GM18499 (cell line): ENCODE measurements around the gene ADAMTSL1.

ENCODE experiments used
- ATAC-seq: cut with Tn5 transposase; IDR thresholded peaks from one replicate; pipeline ENCODE4 v1.9.1; 2021; ENCODE audit warnings: moderate number of reproducible peaks; ENCODE audit not compliant: insufficient read depth, unreplicated experiment

ADAMTSL1 gene, protein sequence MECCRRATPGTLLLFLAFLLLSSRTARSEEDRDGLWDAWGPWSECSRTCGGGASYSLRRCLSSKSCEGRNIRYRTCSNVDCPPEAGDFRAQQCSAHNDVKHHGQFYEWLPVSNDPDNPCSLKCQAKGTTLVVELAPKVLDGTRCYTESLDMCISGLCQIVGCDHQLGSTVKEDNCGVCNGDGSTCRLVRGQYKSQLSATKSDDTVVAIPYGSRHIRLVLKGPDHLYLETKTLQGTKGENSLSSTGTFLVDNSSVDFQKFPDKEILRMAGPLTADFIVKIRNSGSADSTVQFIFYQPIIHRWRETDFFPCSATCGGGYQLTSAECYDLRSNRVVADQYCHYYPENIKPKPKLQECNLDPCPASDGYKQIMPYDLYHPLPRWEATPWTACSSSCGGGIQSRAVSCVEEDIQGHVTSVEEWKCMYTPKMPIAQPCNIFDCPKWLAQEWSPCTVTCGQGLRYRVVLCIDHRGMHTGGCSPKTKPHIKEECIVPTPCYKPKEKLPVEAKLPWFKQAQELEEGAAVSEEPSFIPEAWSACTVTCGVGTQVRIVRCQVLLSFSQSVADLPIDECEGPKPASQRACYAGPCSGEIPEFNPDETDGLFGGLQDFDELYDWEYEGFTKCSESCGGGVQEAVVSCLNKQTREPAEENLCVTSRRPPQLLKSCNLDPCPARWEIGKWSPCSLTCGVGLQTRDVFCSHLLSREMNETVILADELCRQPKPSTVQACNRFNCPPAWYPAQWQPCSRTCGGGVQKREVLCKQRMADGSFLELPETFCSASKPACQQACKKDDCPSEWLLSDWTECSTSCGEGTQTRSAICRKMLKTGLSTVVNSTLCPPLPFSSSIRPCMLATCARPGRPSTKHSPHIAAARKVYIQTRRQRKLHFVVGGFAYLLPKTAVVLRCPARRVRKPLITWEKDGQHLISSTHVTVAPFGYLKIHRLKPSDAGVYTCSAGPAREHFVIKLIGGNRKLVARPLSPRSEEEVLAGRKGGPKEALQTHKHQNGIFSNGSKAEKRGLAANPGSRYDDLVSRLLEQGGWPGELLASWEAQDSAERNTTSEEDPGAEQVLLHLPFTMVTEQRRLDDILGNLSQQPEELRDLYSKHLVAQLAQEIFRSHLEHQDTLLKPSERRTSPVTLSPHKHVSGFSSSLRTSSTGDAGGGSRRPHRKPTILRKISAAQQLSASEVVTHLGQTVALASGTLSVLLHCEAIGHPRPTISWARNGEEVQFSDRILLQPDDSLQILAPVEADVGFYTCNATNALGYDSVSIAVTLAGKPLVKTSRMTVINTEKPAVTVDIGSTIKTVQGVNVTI (N-terminal part only)

DNA sequence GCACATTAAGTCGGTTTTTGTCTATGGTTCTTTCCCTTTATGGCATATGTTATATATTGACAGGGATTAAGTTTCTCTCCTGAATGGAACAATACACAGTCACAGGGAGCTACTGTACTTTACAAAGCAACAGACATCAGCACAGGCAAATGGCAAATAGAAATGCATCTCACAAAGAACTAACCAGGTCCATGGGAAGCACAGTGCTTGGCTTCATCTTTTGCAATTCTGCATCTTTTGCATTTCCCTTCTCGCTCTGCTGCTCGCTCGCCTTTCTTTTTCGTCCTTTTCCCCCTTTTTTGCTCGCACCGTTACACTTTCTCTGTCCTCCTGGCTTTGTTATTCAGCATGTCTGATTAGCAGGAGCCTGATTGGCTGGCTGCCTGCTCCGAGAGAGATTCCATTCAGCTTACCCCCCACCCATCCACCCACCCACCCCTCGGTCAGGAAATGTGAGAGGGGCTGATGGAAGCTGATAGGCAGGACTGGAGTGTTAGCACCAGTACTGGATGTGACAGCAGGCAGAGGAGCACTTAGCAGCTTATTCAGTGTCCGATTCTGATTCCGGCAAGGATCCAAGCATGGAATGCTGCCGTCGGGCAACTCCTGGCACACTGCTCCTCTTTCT is at the start of gene ADAMTSL1:
Gene ADAMTSL1 (plus strand): TSS at position 502 of the 628 bp plus-strand sequence. CDS start 80 bp downstream, at position 582.
- no peak for ATAC-seq

DNA sequence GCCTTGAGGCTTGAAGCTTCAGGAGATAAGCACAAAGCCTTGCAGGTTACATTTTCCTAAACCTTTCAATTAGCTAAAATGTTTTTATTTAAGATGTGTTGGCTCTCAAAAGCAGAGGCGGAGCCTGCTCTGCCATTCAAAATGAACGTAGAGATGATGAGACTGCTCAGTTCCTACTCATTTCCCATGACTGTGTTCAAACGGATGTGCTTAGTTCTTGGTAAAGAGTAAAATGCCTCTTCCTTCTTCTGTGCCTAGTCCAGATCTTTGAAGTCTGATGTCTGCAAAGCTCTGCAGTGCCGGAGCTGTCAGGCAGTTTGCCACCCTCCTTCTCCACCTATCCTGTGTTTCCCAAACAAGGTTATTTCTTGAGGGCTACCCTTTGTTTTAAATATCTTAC is 46.3 kb upstream of the ADAMTSL1 start:
- no peak for ATAC-seq

DNA sequence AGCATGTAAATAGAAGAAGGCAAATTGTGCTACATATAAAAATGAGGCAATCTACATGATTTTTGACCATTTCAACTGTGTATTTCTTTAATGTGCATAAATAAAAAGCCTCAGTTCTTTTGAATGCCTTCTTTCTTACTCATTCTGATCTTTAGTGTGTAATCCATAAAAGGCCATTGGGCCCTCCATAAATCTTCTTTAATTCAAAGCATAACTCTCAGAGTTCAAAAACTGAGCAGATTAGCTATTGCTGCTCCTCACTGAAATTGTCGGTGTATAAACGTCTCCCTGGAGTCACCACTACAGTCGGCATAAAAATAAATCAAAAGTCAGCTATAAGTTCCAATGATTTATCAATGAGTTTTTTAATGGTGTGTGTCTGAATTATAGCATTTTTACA is 45.3 kb upstream of the ADAMTSL1 start:
- no peak for ATAC-seq

GRCh38 chr9:18429070-18429469 is 44.9 kb upstream of the ADAMTSL1 start:
- ATAC-seq = no peak

DNA sequence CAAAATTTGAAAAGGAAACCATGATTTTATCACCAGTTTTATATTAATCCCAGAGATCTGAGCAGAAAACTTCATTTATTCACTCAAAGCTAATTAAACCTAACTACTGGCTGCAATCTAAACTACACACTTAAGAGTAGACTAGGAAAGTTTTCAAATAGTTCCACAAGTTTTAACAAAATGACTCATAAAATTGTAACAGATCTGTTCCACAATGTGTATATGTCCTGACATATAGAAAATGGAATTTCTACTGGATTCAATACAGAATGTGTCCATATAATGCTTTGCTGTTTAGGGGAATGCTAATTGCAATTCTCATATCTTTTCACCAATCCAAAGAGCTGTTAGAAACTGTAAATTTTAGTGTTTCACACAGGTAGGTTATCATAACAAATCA is 40.3 kb upstream of the ADAMTSL1 start:
- no peak for ATAC-seq

DNA sequence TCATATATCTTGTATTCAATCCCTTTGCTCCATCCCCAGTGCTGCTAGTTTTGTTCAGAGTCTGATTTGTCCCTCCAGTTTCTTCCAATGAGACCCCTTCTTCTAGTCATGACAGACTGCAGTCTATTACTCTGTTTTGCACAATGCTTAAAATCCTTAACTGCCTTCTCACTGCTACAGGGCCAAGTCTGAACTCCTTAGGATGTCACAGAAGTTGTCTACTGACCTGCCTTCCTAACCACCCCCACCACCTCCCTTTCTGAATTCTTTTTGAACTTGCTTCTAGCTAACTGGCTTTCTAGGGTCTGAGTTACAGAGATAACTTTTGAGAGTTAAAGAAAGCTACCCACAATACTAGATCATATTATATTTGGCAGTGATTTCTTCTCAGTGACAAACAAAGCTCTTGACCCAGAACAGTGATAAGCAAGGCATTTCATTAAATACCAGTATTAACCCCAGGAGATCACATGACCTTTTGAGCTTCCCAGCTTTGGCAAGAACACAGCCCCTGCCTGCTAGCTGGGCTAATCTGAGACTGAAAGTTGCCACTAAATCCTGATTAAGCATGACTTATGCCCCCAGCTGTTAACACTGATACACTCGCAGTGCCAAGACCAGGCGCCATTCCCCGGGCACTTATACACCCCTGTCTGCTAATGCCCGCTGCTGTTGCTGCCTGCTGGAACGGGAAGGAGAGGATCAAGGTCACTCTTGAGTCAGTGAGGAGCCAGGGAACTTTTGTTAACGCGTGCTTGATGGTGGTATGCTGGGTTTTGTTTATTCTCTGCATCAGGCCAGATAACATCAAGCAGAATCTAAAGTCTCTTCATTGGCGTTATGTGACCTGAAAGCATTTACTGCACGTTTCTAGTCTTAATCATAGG is 36.4 kb upstream of the ADAMTSL1 start:
- ATAC-seq = no peak

GRCh38 chr9:18438300-18438925 is 35.5 kb upstream of the ADAMTSL1 start:
- ATAC-seq = no peak

GRCh38 chr9:18438951-18439350 is 35.0 kb upstream of the ADAMTSL1 start:
- no peak for ATAC-seq

DNA sequence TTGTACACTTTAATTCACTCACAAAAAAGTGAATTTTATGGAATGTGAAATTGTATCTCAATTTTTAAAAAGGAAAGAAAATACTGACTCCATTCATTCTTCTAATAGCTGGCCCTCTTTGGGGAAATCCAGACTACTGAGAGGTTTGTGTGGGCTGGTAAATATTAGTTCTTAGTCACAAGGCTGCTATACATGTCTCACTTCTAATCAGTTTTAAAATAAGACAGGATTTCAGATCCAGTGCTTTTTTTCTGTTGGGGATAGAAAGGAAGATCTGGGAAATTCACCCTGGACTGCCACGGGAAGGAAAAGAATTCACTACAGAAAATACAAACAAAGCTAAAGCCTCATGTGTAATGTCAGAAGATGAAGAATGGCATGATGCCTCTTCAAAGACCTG is 32.7 kb upstream of the ADAMTSL1 start:
- no peak for ATAC-seq

DNA sequence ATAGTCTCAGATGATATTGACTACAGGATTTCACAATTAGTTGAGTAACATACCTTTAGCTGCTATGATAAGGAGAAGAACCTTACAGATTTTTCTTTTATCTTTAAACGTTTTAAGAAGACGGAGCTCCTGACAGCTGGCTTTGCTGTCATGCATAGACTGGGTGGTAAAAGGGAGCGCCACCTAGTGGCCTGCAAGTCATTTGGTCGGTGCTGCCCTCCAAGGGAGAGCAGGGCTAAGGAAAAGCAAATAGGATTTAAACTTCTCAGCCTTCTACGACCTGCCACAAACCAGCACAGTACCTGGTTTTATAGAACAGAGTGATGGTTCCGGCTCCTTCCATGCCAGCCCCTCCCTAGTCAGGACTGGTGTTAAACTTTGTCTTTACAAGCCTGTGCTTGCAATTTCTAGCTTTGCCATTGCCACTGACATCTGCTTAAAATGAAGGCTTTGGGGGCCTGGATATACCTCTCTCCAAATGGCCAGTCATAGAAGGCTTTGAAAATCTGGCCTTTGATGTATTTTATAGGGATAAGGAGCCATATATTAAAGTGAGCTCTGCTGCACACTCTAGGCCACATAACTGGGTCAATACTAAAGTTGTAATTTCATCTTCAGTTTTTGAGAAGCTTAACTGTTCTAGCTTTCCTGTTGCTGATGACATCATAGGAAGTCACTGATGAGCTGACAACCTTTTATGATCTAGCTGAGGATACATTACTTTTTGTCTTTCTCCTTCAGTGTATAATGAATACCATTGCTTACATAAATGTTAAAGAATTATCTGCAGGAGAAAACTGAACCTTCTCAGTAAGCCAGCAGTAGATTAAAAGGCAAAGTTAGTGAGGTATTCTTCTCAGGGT is 31.1 kb upstream of the ADAMTSL1 start:
- peak; percentile 88 for ATAC-seq

DNA sequence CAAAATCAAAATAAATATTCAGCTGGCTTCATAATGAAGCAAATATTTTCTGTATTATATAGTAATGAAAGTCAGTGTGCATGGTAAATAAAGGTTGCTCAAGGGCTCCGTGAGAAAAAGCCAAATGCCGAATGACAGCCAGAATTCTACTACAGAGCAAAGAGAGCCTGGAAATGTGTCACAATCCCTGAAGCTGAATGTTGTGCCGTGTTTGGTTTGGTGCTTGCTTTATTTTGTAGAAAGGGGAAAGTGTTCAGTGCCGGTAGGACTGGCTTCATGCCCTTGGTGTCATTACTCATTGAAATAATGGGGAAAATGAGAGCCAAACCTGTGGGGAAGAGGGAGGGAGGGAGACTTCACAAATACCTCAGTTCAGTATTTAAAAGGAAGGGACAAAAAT is 26.8 kb upstream of the ADAMTSL1 start:
- ATAC-seq = no peak

GRCh38 chr9:18447541-18447940 is 26.4 kb upstream of the ADAMTSL1 start:
- no peak for ATAC-seq

- ATAC-seq = no peak
Observed at GRCh38 chr9:18448101-18448500, 25.9 kb upstream of the ADAMTSL1 start.

GRCh38 chr9:18451406-18451805 is 22.5 kb upstream of the ADAMTSL1 start:
- no peak for ATAC-seq

DNA sequence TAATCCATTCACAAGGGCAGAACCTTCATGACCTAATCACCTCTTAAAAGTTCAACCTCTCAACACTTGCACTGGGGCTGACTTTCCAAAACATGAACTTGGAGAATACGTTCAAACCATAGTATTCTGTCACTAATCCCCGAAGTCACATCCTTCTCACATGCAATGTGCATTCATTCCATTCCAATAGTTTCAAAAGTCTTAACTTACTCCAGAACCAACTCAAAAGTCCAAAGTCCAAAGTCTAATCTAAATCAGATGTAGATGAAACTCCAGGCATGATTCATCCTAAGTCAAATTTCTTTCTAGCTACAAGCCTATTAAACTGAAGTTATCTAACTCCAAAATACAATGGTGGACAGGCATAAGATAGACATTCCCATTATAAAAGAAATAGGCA is 21.7 kb upstream of the ADAMTSL1 start:
- no peak for ATAC-seq

- ATAC-seq = no peak
Observed at GRCh38 chr9:18456624-18457237, 17.2 kb upstream of the ADAMTSL1 start.

GRCh38 chr9:18457510-18457909 is 16.4 kb upstream of the ADAMTSL1 start:
- no peak for ATAC-seq
